ENCODE measurements around the gene HSD11B2. TPM values are rescaled to one million over a fixed set of nuclear protein-coding genes. Genes with fewer than 3 reads are reported as not detected.

Gene HSD11B2
- total and polyA plus RNA-seq, 2 of the 4 experiments (the other 2 are of a cell fraction), result 0.26 TPM; not detected in 1

DNA sequence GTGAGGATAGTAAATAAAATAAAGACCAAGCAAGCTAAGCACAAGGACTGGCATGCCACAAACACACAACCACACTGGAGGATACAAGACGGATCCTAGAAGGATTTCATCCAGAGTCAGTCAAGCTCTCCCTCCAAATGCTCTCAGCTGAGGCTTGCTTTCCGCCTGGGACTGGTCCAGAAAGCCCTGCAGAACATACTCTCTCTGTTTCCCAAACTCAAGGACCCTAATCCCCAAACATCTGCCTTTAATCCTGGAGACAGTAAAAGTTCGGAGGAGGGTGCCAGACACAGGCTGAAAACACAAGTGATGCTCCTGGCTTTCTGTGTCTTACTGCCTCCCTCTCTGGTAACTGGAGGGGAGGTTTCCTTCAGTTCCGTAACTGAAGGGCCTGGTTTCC is 5.3 kb upstream of the HSD11B2 start:
- dilution Hi-C loops (cut with HindIII; ENCODE audit: low sequenced_read_pairs, unreplicated experiment), result no loop called here
- ATAC-seq (ENCODE audit: low read depth) (no peak), DNase-seq (no peak)
- Histone ChIP-seq H3K9me1 (ENCODE audit: insufficient read depth, low read length) (peaks cover 3% of the 10 kb centered on the region; the same call in 1 of the 2 replicates), H4K8ac (ENCODE audit: low read depth in 2 of 2, low read length in 2 of 2) (no peak overlapping the region), H4K5ac (ENCODE audit: low read depth, low read length) (no peak overlapping the region), H2BK5ac (ENCODE audit: low read depth, low read length, poor library complexity, severe bottlenecking) (no peak overlapping the region), H3K4me2 (ENCODE audit: low read depth, low read length) (no peak overlapping the region), H3K36me3 (ENCODE audit: control insufficient read depth, insufficient read depth, low read length) (no peaks in the 10 kb centered on the region), H3K4me3 (ENCODE audit: insufficient read depth, low read depth, low read length) (no peak overlapping the region), H3K27me3 (ENCODE audit: control insufficient read depth, insufficient read depth, low read length) (peaks cover 55% of the 10 kb centered on the region), H2BK120ac (ENCODE audit: low read depth, low read length) (no peak overlapping the region), H3K14ac (replicated peaks; ENCODE audit: low read depth, low read length) (no peak overlapping the region), H3K23ac (ENCODE audit: low read depth, low read length) (no peak overlapping the region), H3K9ac (ENCODE audit: low read depth, low read length) (no peak overlapping the region), H2AFZ (replicated peaks; ENCODE audit: low read length, poor library complexity) (no peak overlapping the region), H3K9me3 (ENCODE audit: control insufficient read depth, insufficient read depth, low read length) (no peaks in the 10 kb centered on the region), H2BK15ac (ENCODE audit: low read depth, low read length) (no peak overlapping the region), H2AK5ac (ENCODE audit: low read depth, low read length) (no peak overlapping the region), H3K27ac (ENCODE audit: insufficient read depth, low read length) (no peak overlapping the region), H3K4ac (ENCODE audit: low read depth, low read length) (no peak overlapping the region), H2BK20ac (ENCODE audit: low read depth, low read length) (no peak overlapping the region), H4K91ac (ENCODE audit: insufficient read depth, low read depth, low read length) (no peak overlapping the region), H2AK9ac (replicated peaks; ENCODE audit: low read depth, low read length, poor library complexity) (no peak overlapping the region), H3K18ac (ENCODE audit: low read depth, low read length) (no peak overlapping the region), H3K4me1 (ENCODE audit: control insufficient read depth, insufficient read depth, low read length) (peaks cover 2% of the 10 kb centered on the region; the same call in 1 of the 2 replicates), H3K56ac (ENCODE audit: extremely low read depth, insufficient read depth, low read length) (no peak overlapping the region), H4K20me1 (ENCODE audit: insufficient read depth, low read length) (peaks cover 4% of the 10 kb centered on the region; the same call in 1 of the 2 replicates), H3K79me1 (ENCODE audit: low read depth in 1 of 2, low read length in 2 of 2) (no peaks in the 10 kb centered on the region)
- BruUV-seq (replicated peaks), result no TSS peak
- intact Hi-C loops (cut with micrococcal nuclease), result loop anchor here (5.0 kb wide), 1 partner anchor 163 kb away; no protein-coding TSS in a partner anchor
- ChIA-PET POLR2A (ENCODE audit: unreplicated experiment) (no interaction called here), CTCF (no interaction called here)
- WGBS, 2 experiments (ENCODE audit: extremely low coverage in 2 of 2, insufficient read length in 1 of 2), result 80% methylated on average over 1 of the region's 4 CpGs; no CpG with 5 or more reads in 1 of the 2 experiments
- no peak for TF ChIP-seq CEBPB (IDR thresholded peaks at IDR 0.05; ENCODE audit: low read depth, low read length)
- TF ChIP-seq FOS (IDR thresholded peaks at IDR 0.05; ENCODE audit: low read depth, low read length), result no peak
- no peak for TF ChIP-seq RCOR1 (IDR thresholded peaks at IDR 0.05; ENCODE audit: insufficient replicate concordance, low read length)
- TF ChIP-seq RFX5 (IDR thresholded peaks at IDR 0.05; ENCODE audit: low read depth, low read length), result no peak
- no peak for TF ChIP-seq NFE2L2 (IDR thresholded peaks at IDR 0.05; ENCODE audit: low read depth, low read length)
- no peak for TF ChIP-seq MXI1 (IDR thresholded peaks at IDR 0.05; ENCODE audit: borderline replicate concordance, low read depth, low read length)
- TF ChIP-seq RAD21 (IDR thresholded peaks at IDR 0.05; ENCODE audit: low read length), result no peak
- TF ChIP-seq, protein P1, sequence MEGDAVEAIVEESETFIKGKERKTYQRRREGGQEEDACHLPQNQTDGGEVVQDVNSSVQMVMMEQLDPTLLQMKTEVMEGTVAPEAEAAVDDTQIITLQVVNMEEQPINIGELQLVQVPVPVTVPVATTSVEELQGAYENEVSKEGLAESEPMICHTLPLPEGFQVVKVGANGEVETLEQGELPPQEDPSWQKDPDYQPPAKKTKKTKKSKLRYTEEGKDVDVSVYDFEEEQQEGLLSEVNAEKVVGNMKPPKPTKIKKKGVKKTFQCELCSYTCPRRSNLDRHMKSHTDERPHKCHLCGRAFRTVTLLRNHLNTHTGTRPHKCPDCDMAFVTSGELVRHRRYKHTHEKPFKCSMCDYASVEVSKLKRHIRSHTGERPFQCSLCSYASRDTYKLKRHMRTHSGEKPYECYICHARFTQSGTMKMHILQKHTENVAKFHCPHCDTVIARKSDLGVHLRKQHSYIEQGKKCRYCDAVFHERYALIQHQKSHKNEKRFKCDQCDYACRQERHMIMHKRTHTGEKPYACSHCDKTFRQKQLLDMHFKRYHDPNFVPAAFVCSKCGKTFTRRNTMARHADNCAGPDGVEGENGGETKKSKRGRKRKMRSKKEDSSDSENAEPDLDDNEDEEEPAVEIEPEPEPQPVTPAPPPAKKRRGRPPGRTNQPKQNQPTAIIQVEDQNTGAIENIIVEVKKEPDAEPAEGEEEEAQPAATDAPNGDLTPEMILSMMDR (conservative IDR thresholded peaks at IDR 0.05; ENCODE audit: low read depth, low read length), result no peak
- no peak for TF ChIP-seq MAFK (IDR thresholded peaks at IDR 0.05; ENCODE audit: low read depth, low read length)
- TF ChIP-seq, protein P2, sequence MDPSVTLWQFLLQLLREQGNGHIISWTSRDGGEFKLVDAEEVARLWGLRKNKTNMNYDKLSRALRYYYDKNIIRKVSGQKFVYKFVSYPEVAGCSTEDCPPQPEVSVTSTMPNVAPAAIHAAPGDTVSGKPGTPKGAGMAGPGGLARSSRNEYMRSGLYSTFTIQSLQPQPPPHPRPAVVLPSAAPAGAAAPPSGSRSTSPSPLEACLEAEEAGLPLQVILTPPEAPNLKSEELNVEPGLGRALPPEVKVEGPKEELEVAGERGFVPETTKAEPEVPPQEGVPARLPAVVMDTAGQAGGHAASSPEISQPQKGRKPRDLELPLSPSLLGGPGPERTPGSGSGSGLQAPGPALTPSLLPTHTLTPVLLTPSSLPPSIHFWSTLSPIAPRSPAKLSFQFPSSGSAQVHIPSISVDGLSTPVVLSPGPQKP (IDR thresholded peaks at IDR 0.05; ENCODE audit: borderline replicate concordance, low read depth, low read length), result no peak
- TF ChIP-seq POLR2A (IDR thresholded peaks at IDR 0.05; ENCODE audit: low read depth, low read length), result no peak
- in situ Hi-C loops (cut with MboI; ENCODE audit: low sequenced_read_pairs), result no loop called here

All from IMR-90 (cell line).